ENCODE results near the gene SMPD1. TPM values are rescaled to one million over a fixed set of nuclear protein-coding genes. Genes with fewer than 3 reads are reported as not detected.
"Not testable (repeated sequence)": the region's sequence is repeated elsewhere in the genome, so short reads cannot be mapped to it uniquely, and the experiment has no call there.

The SMPD1 gene
- total and polyA plus RNA-seq, 3 experiments from 2014 or later, result 17.3 to 30.9 (median 30.4) TPM

GRCh38 chr11:6391537-6392134 is 1.4 kb downstream of the SMPD1 start:
- Mint-ChIP-seq H3K36me3 (peaks cover 4 to 55% (median 6%) of the 10 kb centered on the region in 3 donors), H3K4me1 (peaks cover 47 to 68% (median 51%) of the 10 kb centered on the region in 3 donors), H3K27ac (peak overlapping the region; percentile 89 to 99 (median 97)), H3K4me3 (peak overlapping the region; percentile 85 to 96 (median 93)), H3K27me3 (no peaks in the 10 kb centered on the region), H3K9me3 (no peaks in the 10 kb centered on the region)
- CTCF ChIA-PET, result interaction anchor here (0.6 to 7.1 kb wide), 9 partner anchors 9 to 94 kb away, joined by 3 to 51 read pairs (median 7); partner anchors contain the start of genes APBB1 and TRIM3
- Histone ChIP-seq H3K36me3 (ENCODE audit: insufficient read depth, low read length) (no peaks in the 10 kb centered on the region), H3K4me3 (ENCODE audit: low read length) (peak overlapping the region; percentile 64), H3K27ac (ENCODE audit: low read depth, low read length) (no peak overlapping the region), H3K27me3 (ENCODE audit: insufficient read depth, low read length, poor library complexity, severe bottlenecking) (no peaks in the 10 kb centered on the region), H3K4me1 (ENCODE audit: insufficient read depth, low read length) (peaks cover 48% of the 10 kb centered on the region), H3K9me3 (ENCODE audit: low read length) (no peaks in the 10 kb centered on the region)
- DNase-seq, result no peak
- POLR2A ChIA-PET, result interaction anchor here (1.5 to 2.8 kb wide), 4 partner anchors 7 to 27 kb away, joined by 3 to 56 read pairs (median 21); partner anchors contain the start of gene APBB1

DNA sequence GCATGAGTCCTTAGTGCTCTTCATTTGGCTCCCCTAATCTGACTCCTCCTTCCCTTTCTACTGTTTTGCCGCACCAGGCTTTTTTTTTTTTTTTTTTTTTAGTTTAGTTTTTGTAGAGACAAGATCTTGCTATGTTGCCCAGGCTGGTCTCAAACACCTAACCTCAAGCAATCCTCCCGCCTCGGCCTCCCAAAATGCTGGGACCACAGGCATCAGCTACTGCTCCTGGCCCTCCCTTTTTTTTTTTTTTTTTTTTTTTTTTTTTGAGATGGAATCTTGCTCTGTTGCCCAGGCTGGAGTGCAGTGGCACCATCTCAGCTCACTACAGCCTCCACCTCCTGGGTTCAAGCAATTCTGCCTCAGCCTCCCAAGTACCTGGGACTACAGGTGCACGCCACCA is 2.0 kb downstream of the SMPD1 start:
- H3K27me3 ChIP-seq (ENCODE audit: insufficient read depth, low read length, poor library complexity, severe bottlenecking); DNase-seq; H3K9me3 Mint-ChIP-seq; H3K4me3 ChIP-seq (ENCODE audit: low read length); H3K9me3 ChIP-seq (ENCODE audit: low read length); H3K27me3 Mint-ChIP-seq; H3K27ac ChIP-seq (ENCODE audit: low read depth, low read length); H3K36me3 ChIP-seq (ENCODE audit: insufficient read depth, low read length): not testable (repeated sequence)
- Mint-ChIP-seq H3K4me1 (peaks cover 47 to 74% (median 56%) of the 10 kb centered on the region in 3 donors), H3K36me3 (peaks cover 4 to 61% (median 6%) of the 10 kb centered on the region in 3 donors), H3K27ac (peak overlapping the region in 7 of 8 donors; percentile 38 to 89 (median 81)), H3K4me3 (peak overlapping the region in 6 of 7 donors; percentile 66 to 96 (median 92))
- H3K4me1 ChIP-seq (ENCODE audit: insufficient read depth, low read length), result peaks cover 48% of the 10 kb centered on the region
- POLR2A ChIA-PET, result interaction anchor here (0.7 kb wide), 1 partner anchor 180 kb away, joined by 4 read pairs; no protein-coding TSS in a partner anchor
- CTCF ChIA-PET, result interaction anchor here (0.6 to 7.1 kb wide), 6 partner anchors 10 to 81 kb away, joined by 3 to 51 read pairs (median 5); partner anchors contain the start of genes APBB1 and TRIM3

GRCh38 chr11:6393989-6394670 is 3.9 kb downstream of the SMPD1 start:
- ChIA-PET POLR2A (interaction anchor here (0.6 to 1.6 kb wide), 2 partner anchors 8 to 26 kb away, joined by 3 to 7 read pairs; no protein-coding TSS in a partner anchor), CTCF (interaction anchor here (1.2 to 5.4 kb wide), 4 partner anchors 9 to 49 kb away, joined by 3 to 29 read pairs (median 4); partner anchors contain the start of gene APBB1)
- Histone ChIP-seq H3K4me1 (ENCODE audit: insufficient read depth, low read length) (peaks cover 52% of the 10 kb centered on the region), H3K4me3 (ENCODE audit: low read length) (no peak overlapping the region), H3K9me3 (ENCODE audit: low read length) (no peaks in the 10 kb centered on the region), H3K36me3 (ENCODE audit: insufficient read depth, low read length) (no peaks in the 10 kb centered on the region), H3K27ac (ENCODE audit: low read depth, low read length) (no peak overlapping the region), H3K27me3 (ENCODE audit: insufficient read depth, low read length, poor library complexity, severe bottlenecking) (no peaks in the 10 kb centered on the region)
- peak overlapping the region in 6 of 8 donors; percentile 29 to 89 (median 61) for H3K27ac Mint-ChIP-seq
- peaks cover 8 to 80% (median 18%) of the 10 kb centered on the region in 3 donors for H3K36me3 Mint-ChIP-seq
- peaks cover 0 to under 1% of the 10 kb centered on the region in 2 donors for H3K27me3 Mint-ChIP-seq
- DNase-seq, result no peak
- peaks cover 47 to 86% (median 67%) of the 10 kb centered on the region in 3 donors for H3K4me1 Mint-ChIP-seq
- H3K4me3 Mint-ChIP-seq, result peak overlapping the region in 2 of 7 donors; percentile 15 to 82
- H3K9me3 Mint-ChIP-seq, result no peaks in the 10 kb centered on the region

DNA sequence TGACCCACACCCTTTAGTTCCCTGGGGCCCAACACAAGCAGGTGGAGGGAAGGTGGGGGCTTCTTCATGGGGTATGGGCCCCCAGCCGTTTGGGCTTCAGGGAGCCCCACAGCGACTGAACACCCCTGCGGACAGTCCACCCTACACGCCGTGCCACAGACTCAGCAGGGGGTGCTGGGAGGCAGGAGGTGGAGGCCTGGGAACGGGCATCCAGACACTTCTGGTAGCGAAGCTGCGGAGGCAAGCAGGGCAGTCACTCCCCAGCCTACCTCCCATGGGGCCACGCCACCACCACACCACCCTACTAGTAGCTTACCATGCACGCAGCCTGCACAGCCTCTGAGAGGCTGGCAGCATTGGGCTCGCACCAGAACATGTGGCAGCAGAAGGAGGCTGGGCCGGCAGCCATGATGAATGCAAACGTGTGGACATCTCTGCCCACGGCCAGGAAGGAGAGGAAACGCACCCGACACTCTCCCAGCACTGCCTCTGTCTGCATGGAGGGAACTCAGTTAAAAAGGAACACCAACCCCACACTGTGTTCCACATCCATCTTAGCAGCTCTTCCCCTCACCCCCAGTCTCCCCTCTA is 5.3 kb downstream of the SMPD1 start:
- DNase-seq, result no peak
- Mint-ChIP-seq H3K4me3 (no peak overlapping the region), H3K27ac (peak overlapping the region in 3 of 8 donors; percentile 28 to 74 (median 70)), H3K27me3 (peaks cover 0 to 2% of the 10 kb centered on the region in 2 donors), H3K9me3 (no peaks in the 10 kb centered on the region), H3K4me1 (peaks cover 46 to 85% (median 68%) of the 10 kb centered on the region in 3 donors), H3K36me3 (peaks cover 16 to 87% (median 23%) of the 10 kb centered on the region in 3 donors)
- H3K27me3 ChIP-seq (ENCODE audit: insufficient read depth, low read length, poor library complexity, severe bottlenecking), result no peaks in the 10 kb centered on the region
- POLR2A ChIA-PET, result interaction anchor here (0.7 kb wide), 1 partner anchor 89 kb away, joined by 3 read pairs; no protein-coding TSS in a partner anchor
- peaks cover 2% of the 10 kb centered on the region for H3K36me3 ChIP-seq (ENCODE audit: insufficient read depth, low read length)
- peaks cover 56% of the 10 kb centered on the region for H3K4me1 ChIP-seq (ENCODE audit: insufficient read depth, low read length)
- no peak overlapping the region for H3K4me3 ChIP-seq (ENCODE audit: low read length)
- CTCF ChIA-PET, result interaction anchor here (1.2 to 2.1 kb wide), 3 partner anchors 7 to 47 kb away, joined by 4 read pairs; no protein-coding TSS in a partner anchor
- H3K27ac ChIP-seq (ENCODE audit: low read depth, low read length), result no peak overlapping the region
- no peaks in the 10 kb centered on the region for H3K9me3 ChIP-seq (ENCODE audit: low read length)

GRCh38 chr11:6397156-6397555 is 6.9 kb downstream of the SMPD1 start:
- Mint-ChIP-seq H3K9me3 (no peaks in the 10 kb centered on the region), H3K4me1 (peaks cover 46 to 85% (median 69%) of the 10 kb centered on the region in 3 donors), H3K36me3 (peaks cover 16 to 84% (median 23%) of the 10 kb centered on the region in 3 donors), H3K27ac (peak overlapping the region in 4 of 8 donors; percentile 12 to 73 (median 56)), H3K27me3 (peaks cover 0 to 2% of the 10 kb centered on the region in 2 donors), H3K4me3 (no peak overlapping the region)
- H3K36me3 ChIP-seq (ENCODE audit: insufficient read depth, low read length), result peaks cover 8% of the 10 kb centered on the region
- H3K4me1 ChIP-seq (ENCODE audit: insufficient read depth, low read length), result peaks cover 57% of the 10 kb centered on the region
- no peak for DNase-seq
- no peaks in the 10 kb centered on the region for H3K27me3 ChIP-seq (ENCODE audit: insufficient read depth, low read length, poor library complexity, severe bottlenecking)
- H3K27ac ChIP-seq (ENCODE audit: low read depth, low read length), result no peak overlapping the region
- H3K9me3 ChIP-seq (ENCODE audit: low read length), result no peaks in the 10 kb centered on the region
- CTCF ChIA-PET, result no interaction called here
- no peak overlapping the region for H3K4me3 ChIP-seq (ENCODE audit: low read length)
- POLR2A ChIA-PET, result no interaction called here

DNA sequence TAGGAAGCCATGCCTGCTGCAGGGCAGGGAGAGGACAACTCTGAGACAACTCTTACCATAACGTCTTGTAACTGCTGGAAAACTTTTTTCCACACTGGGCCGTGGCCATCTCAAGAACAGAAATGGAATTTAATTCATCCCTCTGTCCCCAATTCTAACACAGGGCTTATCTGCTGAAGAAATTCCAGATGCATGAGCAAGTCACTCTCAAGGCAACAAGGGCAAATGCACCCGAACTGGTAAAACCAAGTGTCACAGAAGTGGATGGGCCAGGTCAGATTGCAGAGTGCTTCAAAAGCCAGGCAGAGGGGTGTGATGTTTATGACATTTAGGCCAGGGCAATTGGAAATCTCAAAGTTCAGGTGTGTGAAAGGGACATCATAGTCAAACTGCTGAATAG is 7.4 kb downstream of the SMPD1 start:
- Mint-ChIP-seq H3K9me3 (peaks cover 0 to 2% (median 0%) of the 10 kb centered on the region in 5 donors), H3K4me3 (no peak overlapping the region), H3K27ac (peak overlapping the region in 4 of 8 donors; percentile 12 to 63 (median 22)), H3K36me3 (peaks cover 14 to 86% (median 23%) of the 10 kb centered on the region in 3 donors), H3K4me1 (peaks cover 50 to 87% (median 71%) of the 10 kb centered on the region in 3 donors), H3K27me3 (peaks cover 0 to 4% of the 10 kb centered on the region in 2 donors)
- CTCF ChIA-PET, result interaction anchor here (8.2 kb wide), 1 partner anchor 18 kb away, joined by 100 read pairs; no protein-coding TSS in a partner anchor
- no peaks in the 10 kb centered on the region for H3K9me3 ChIP-seq (ENCODE audit: low read length)
- peaks cover 8% of the 10 kb centered on the region for H3K36me3 ChIP-seq (ENCODE audit: insufficient read depth, low read length)
- DNase-seq, result no peak
- peaks cover 58% of the 10 kb centered on the region for H3K4me1 ChIP-seq (ENCODE audit: insufficient read depth, low read length)
- no peak overlapping the region for H3K27ac ChIP-seq (ENCODE audit: low read depth, low read length)
- H3K27me3 ChIP-seq (ENCODE audit: insufficient read depth, low read length, poor library complexity, severe bottlenecking), result no peaks in the 10 kb centered on the region
- POLR2A ChIA-PET, result no interaction called here
- H3K4me3 ChIP-seq (ENCODE audit: low read length), result no peak overlapping the region

All from CD8-positive, alpha-beta memory T cell (primary cell).